Measurements from ENCODE around the gene FGFRL1.

Gene FGFRL1

DNA sequence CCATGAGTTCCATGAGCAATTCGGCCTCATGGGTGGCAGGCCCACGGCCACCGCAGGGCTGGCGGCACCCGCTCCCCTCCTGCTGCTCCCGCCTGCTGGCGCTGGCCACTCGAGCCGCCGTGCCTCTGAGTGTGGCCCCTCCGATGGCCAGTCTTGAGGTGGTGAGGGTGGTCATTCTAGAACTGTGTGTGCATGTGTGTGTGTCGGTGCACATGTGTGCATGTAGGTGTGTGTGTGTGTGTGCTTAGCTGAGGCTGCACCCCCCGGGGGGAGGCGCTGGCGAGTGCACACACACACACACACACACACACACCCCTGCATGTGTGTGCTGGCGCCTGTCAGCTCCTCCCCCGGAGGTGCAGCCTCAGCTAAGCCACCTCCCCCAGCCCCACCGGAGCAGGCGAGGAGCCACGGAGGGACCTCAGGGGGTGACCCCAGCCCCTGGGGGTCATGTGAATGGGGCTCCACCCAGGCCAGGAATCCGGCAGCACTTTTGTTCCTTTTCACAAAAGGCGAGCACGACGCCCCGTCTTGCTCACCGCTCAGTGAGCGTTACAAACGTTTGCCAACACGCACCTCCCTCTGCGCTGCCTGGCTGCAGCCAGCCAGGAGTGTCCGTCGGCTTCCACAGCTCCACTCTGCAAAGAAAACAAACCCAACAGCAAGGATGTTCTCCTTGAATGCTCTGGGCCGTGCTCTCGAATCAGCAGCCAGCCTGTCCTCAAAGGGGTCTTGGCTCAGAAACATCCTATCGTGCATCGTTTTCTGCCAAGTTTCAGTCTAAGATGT, 29.9 kb downstream of the FGFRL1 start:
- Histone ChIP-seq H3K27me3 (ENCODE audit: low read depth, low read length) (no peaks in the 10 kb centered on the region), H3K27ac (ENCODE audit: low read length) (no peak overlapping the region), H3K36me3 (replicated peaks; ENCODE audit: low read depth, low read length) (no peaks in the 10 kb centered on the region), H3K4me3 (ENCODE audit: low read length) (no peak overlapping the region), H3K4me2 (ENCODE audit: low read length) (no peak overlapping the region), H3K4me1 (ENCODE audit: low read length) (no peaks in the 10 kb centered on the region), H4K20me1 (ENCODE audit: insufficient read depth, low read length) (no peaks in the 10 kb centered on the region), H2AFZ (ENCODE audit: low read depth, low read length) (no peak overlapping the region), H3K9ac (ENCODE audit: low read length) (no peak overlapping the region), H3K9me3 (ENCODE audit: insufficient read depth, low read length) (no peaks in the 10 kb centered on the region), H3K79me2 (ENCODE audit: low read length) (no peaks in the 10 kb centered on the region)
- TF ChIP-seq, protein P1, sequence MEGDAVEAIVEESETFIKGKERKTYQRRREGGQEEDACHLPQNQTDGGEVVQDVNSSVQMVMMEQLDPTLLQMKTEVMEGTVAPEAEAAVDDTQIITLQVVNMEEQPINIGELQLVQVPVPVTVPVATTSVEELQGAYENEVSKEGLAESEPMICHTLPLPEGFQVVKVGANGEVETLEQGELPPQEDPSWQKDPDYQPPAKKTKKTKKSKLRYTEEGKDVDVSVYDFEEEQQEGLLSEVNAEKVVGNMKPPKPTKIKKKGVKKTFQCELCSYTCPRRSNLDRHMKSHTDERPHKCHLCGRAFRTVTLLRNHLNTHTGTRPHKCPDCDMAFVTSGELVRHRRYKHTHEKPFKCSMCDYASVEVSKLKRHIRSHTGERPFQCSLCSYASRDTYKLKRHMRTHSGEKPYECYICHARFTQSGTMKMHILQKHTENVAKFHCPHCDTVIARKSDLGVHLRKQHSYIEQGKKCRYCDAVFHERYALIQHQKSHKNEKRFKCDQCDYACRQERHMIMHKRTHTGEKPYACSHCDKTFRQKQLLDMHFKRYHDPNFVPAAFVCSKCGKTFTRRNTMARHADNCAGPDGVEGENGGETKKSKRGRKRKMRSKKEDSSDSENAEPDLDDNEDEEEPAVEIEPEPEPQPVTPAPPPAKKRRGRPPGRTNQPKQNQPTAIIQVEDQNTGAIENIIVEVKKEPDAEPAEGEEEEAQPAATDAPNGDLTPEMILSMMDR (IDR thresholded peaks at IDR 0.05; ENCODE audit: low read depth, low read length) = no peak
- no peak for TF ChIP-seq EZH2phosphoT487 (IDR thresholded peaks at IDR 0.05; ENCODE audit: low read depth)

- Histone ChIP-seq H3K27ac (ENCODE audit: low read length) (no peak overlapping the region), H3K9ac (ENCODE audit: low read length) (no peak overlapping the region), H3K36me3 (replicated peaks; ENCODE audit: low read depth, low read length) (no peaks in the 10 kb centered on the region), H4K20me1 (ENCODE audit: insufficient read depth, low read length) (no peaks in the 10 kb centered on the region), H3K4me1 (ENCODE audit: low read length) (no peaks in the 10 kb centered on the region), H2AFZ (ENCODE audit: low read depth, low read length) (no peak overlapping the region), H3K79me2 (ENCODE audit: low read length) (no peaks in the 10 kb centered on the region), H3K9me3 (ENCODE audit: insufficient read depth, low read length) (no peaks in the 10 kb centered on the region), H3K4me3 (ENCODE audit: low read length) (no peak overlapping the region), H3K4me2 (ENCODE audit: low read length) (no peak overlapping the region), H3K27me3 (ENCODE audit: low read depth, low read length) (no peaks in the 10 kb centered on the region)
- TF ChIP-seq, protein P1 (IDR thresholded peaks at IDR 0.05; ENCODE audit: low read depth, low read length) = no peak
- TF ChIP-seq EZH2phosphoT487 (IDR thresholded peaks at IDR 0.05; ENCODE audit: low read depth) = no peak
Measured at GRCh38 chr4:1041936-1042330, 30.5 kb downstream of the FGFRL1 start.

GRCh38 chr4:1042352-1043055, 31.1 kb downstream of the FGFRL1 start:
- TF ChIP-seq, protein P1 (IDR thresholded peaks at IDR 0.05; ENCODE audit: low read depth, low read length) = no peak
- no peak for TF ChIP-seq EZH2phosphoT487 (IDR thresholded peaks at IDR 0.05; ENCODE audit: low read depth)
- H3K4me3 ChIP-seq (ENCODE audit: low read length) = no peak overlapping the region
- no peak overlapping the region for H2AFZ ChIP-seq (ENCODE audit: low read depth, low read length)
- H3K36me3 ChIP-seq (replicated peaks; ENCODE audit: low read depth, low read length) = no peaks in the 10 kb centered on the region
- H3K27me3 ChIP-seq (ENCODE audit: low read depth, low read length) = no peaks in the 10 kb centered on the region
- no peaks in the 10 kb centered on the region for H3K79me2 ChIP-seq (ENCODE audit: low read length)
- no peak overlapping the region for H3K9ac ChIP-seq (ENCODE audit: low read length)
- no peaks in the 10 kb centered on the region for H3K4me1 ChIP-seq (ENCODE audit: low read length)
- no peak overlapping the region for H3K4me2 ChIP-seq (ENCODE audit: low read length)
- H3K27ac ChIP-seq (ENCODE audit: low read length) = no peak overlapping the region
- H3K9me3 ChIP-seq (ENCODE audit: insufficient read depth, low read length) = no peaks in the 10 kb centered on the region
- H4K20me1 ChIP-seq (ENCODE audit: insufficient read depth, low read length) = no peaks in the 10 kb centered on the region

DNA sequence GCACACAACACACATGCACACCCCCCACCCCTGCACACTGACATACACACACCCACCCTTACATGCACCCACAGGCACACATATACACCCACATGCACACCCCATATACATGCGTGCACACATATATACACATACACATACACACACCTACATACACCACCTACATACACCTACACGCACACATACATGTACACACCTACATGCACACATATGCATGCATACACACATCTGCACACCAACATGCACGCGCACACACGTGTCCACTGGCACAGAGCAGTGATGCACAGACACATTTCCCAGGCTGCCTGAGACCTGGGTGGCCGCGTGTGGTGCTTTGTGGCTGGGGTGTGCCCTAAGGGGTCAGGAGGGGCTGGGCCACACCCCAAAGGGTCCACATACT, 31.7 kb downstream of the FGFRL1 start:
- no peaks in the 10 kb centered on the region for H3K4me1 ChIP-seq (ENCODE audit: low read length)
- no peaks in the 10 kb centered on the region for H3K36me3 ChIP-seq (replicated peaks; ENCODE audit: low read depth, low read length)
- no peak overlapping the region for H3K4me3 ChIP-seq (ENCODE audit: low read length)
- H2AFZ ChIP-seq (ENCODE audit: low read depth, low read length) = no peak overlapping the region
- H3K79me2 ChIP-seq (ENCODE audit: low read length) = no peaks in the 10 kb centered on the region
- H3K9me3 ChIP-seq (ENCODE audit: insufficient read depth, low read length) = no peaks in the 10 kb centered on the region
- H3K27ac ChIP-seq (ENCODE audit: low read length) = no peak overlapping the region
- no peak overlapping the region for H3K4me2 ChIP-seq (ENCODE audit: low read length)
- no peaks in the 10 kb centered on the region for H3K27me3 ChIP-seq (ENCODE audit: low read depth, low read length)
- H4K20me1 ChIP-seq (ENCODE audit: insufficient read depth, low read length) = no peaks in the 10 kb centered on the region
- no peak overlapping the region for H3K9ac ChIP-seq (ENCODE audit: low read length)
- TF ChIP-seq, protein P1 (IDR thresholded peaks at IDR 0.05; ENCODE audit: low read depth, low read length) = no peak
- TF ChIP-seq EZH2phosphoT487 (IDR thresholded peaks at IDR 0.05; ENCODE audit: low read depth) = no peak
